GM21360 (cell line): ENCODE data around the gene RHOBTB1.
"Not testable (repeated sequence)": the region's sequence is repeated elsewhere in the genome, so short reads cannot be mapped to it uniquely, and the experiment has no call there.

Experiments
- ATAC-seq: cut with Tn5 transposase; IDR thresholded peaks from one replicate; pipeline ENCODE4 v1.9.1; 2021; ENCODE audit warnings: mild to moderate bottlenecking, moderate library complexity; ENCODE audit not compliant: unreplicated experiment

RHOBTB1 gene

DNA sequence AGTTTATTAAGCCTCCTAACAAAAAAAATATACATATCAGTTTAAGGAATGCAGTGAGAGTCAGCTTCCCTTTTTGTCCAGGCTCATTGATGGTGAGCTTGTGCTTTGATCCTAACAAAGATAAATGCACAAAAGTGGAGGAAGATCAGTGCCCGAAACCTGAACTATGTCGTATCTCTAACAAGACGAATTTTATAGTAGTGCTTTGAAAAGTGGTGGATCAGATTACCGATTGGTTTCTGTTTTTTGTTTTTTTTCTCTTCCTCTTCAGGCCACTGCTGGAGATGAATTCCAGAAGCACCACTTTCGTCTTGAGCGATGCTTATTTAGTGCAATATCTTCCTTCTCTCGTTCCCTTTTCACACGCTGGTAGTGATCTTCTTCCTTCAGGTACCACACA lies 72.8 kb downstream of the RHOBTB1 start:
- ATAC-seq, result no peak

DNA sequence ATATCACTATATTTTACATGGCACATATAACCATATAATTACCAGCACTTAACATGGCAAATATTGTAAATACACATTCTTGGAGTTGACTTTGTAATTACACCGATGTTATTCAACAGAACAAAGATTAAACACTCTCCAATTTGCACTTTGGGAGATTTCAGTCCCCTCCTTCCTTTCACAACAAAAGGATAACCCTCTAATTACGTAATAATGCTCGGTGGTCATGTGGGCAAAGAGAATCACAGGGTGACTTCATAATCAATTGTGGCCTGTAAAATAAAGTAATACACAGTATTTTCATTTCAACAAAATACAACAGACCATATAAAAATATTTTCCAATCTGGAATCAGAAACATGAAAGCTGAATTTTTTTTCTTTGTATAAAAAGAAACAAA lies 73.2 kb downstream of the RHOBTB1 start:
- no peak for ATAC-seq

DNA sequence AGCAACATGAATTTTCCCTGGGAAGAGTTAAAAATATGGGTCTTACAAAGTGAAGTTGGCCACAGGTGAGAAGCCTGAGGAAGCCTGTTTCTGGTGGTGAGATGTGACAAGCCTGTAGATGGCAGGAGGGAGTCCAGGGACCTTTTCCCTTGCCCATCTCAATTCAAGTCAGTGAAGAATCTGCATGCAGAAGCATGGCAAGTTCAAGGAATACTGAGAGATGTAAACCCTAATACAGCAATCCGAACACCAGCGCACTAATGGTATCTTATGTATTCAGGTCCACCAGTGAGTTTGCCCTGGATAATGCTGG lies 73.6 kb downstream of the RHOBTB1 start:
- no peak for ATAC-seq

DNA sequence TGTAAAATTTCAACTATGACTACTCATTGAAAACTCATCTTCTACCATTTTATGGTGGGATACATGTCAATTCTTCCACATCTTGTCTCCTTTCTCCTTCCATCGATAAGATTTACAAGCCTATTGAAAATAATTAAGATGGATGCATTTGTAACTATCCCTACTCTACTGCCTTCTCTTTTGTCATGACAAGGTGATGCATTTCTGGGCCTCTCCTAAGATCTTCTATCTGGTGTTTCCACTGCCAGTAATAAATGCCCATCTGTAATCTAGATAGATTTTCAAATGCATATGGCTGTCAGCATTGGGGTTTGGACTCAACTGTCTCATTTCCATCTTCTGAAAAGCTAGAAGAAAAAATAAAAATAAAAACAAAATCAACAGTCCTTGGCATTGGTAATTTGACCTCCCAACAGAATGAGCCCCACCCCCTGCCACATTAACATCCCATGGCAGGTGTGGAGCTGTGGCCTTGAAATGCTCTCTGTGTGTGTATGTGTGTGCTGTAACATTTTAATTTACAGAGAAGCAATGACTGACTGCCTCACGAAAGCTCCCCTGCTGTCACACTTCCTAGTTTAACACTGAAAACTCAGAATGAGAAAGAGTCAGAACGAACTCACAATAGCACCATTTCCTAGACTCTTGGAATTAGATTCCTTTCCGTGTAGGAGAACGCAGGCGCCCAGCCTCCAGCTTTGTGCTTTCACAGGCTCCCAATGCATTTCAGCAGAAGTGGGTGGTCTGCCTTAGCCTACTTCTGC lies 74.2 kb downstream of the RHOBTB1 start:
- ATAC-seq, result no peak

DNA sequence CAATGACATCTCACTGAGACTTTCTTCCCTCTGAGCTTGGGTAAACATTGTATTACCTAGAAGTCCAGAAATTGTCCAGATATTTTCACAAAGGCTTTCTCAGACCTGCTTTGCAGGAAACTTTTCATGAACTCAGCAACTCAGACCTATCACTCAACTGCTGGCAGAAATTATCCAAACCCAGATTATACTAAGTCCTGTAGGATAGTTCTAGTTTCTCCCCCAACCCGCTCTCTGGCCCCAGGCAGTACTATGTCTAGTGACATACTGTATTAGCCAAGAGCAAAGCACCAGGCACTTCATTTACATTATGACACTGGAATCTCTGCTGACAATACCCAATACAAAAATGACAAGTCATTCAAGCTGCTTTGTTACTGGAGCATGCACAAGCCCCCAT lies 75.0 kb downstream of the RHOBTB1 start:
- no peak for ATAC-seq

DNA sequence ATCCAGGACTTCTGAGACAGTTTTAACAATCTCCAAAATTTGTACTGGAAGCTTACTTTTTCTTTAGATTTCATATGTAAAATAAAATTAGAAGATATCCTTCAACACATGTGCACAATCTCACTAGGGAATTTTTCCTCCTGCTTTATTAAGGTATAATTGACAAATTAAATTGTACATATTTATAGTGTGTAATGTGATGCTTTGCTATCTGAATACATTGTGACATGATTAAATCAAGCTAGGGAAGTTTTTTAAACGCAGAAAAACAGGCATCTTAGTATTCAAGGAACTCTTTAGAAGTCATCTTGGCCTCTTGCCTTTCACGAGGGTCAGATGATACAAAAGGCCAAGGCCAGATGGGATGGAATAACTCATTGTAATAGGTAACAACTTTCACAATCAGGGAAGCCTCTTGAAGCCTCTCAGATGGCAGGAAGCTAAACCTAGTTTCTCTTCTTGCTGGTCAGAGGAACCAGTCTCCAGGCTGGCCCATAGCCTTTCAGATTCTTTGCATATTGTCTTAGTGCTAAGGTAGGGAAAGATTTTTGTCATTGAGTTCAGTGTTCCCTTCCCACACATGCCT lies 78.7 kb downstream of the RHOBTB1 start:
- ATAC-seq, result no peak

DNA sequence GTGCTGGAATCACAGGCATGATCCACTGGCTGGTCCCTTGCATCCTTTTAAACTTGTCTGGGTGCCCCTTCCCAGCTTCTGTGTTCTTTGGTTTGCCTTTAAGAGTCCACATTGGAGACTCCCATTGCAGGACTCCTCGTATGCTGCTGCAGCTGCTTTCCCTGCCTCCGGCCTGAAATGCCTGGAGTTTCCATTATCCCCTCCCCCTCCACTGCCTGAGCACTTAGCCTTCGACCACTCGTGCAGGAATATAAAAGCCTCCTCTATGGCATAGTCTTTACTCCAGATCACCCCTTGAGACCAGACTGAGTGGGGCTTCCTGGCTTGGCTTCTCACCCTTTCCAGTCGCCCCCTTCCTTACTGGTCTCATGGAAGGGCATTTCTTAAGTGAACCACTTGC lies 80.2 kb downstream of the RHOBTB1 start:
- ATAC-seq, result no peak

DNA sequence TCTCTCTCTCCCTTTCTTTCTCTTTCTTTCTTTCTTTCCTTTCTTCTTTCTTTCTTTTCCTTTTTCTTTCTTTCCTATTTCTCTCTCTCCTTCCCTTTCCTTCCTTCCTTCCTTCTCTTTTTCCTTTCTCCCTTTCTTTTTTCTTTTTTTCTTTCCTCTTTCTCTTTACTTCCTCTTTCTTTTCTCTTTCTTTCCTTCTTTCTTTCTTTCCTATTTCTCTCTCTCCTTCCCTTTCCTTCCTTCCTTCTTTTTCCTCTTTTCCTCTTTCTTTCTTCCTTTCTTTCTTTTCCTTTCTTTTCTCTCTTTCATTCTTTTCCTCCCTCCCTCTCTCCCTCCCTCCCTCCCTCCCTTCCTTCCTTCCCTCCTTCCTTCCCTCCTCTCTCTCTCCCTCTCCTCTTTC lies 81.5 kb downstream of the RHOBTB1 start:
- no peak for ATAC-seq

DNA sequence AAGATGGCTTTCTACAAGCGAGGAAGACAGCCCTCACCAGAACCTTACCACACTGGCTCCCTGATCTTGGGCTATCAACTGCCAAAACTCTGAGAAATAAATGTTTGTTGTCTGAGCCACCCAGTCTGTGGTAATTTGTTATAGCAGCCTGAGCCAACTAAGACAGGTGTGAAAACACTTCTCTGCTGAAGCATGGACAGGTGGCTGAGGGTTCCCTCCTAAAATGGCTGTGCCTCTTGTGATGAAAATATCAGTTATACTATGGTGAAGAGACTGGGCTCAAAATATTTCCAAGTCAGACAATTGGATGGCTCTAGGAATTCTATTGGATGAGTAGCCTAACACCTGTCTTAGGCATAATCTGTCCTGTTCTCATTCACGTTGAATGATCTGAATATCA lies 87.6 kb downstream of the RHOBTB1 start:
- ATAC-seq, result no peak

DNA sequence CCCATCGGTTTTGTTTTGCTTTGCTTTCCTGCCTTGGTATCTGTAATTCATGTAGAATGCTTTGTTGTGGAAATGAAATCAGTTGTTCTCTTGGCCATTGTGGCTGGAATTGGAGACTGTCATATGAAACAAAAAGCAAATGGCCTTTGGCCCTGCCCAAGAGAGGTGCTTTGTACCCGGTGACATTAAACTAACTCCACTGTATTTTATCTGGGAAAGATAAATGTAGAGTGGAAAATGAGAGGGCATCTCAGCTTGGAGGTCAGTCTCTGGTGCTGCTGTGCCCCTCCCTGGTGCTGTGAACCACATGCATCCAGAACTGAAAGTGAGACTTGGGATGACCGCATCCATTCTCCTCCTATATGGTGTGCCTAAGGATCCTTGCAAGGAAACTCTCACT lies 90.3 kb downstream of the RHOBTB1 start:
- ATAC-seq, result no peak

DNA sequence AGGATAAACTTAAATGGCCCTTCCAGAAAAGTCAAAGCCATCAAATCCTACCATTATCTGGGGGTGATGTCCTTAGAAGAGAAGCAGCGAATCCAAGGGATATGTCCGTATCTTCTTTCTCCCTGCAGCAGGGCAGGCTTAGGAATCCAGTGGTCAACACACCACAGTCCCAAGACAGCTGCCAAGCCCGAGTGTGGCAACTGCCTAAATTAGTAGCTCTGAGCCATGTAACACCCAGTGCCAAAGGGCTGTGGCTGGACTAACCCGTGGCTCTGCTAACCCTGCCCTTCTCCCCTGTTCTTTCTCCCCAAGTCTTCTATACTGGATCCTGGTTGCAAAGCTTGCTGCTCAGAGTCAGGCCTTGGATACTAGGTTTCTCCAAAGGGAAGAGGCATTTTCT lies 90.9 kb downstream of the RHOBTB1 start:
- ATAC-seq, result no peak

DNA sequence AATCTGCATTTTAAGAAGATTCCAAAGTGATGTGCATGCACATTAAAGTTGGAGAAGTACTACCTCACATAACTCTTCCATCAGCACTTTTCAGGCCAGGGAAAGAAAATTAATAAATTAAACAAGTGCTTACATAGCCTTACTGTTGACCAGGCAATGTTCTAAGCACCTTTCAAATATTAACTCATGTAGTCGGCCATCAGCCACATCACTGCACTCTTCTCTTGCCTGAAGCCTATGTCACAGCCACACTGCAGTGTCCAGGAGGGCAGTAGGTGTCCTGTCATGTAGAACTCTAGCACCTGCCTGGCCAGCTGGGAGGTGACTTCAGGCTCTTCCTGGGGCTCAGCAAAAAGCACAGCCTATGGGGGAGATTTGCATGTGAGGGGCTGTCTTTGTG lies 94.2 kb downstream of the RHOBTB1 start:
- ATAC-seq, result no peak

DNA sequence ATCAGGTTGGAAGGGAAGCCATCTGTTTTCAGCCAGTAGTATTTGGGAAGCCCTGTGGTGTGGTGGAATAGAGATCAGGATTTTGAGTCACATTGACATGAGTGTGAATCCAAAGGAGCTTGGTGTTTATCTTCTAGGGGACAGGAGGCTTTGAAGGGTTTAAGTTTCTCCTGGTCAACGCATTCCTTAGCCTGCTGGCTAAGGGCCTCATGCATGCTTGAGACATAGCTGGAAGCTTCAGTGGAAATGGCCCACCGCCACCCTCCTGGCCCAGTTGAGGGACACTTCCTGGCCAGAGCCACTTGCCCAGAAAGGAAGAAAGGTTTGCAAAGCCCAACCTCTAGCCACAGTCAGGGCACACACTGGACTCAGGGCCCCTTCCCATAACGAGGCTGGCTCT lies 94.8 kb downstream of the RHOBTB1 start:
- ATAC-seq, result no peak

DNA sequence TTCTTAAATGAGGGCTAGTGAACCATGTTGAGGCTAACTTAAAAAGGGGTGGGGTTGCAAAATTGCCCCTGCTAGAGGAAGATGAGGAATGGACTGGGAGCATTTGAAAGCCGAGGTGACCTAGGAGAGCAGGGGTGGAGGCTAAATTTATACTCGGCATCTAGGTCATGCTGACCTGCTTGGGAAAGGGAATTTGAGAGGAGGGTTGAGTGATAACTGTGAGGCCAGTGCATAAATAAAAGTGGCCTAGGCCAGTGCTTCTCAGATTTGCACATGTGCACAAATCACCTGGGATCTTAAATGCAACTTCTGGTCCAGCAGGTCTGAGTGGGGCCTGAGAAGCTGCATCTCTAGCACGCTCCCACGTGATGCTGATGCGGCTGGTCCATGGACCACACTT lies 95.3 kb downstream of the RHOBTB1 start:
- no peak for ATAC-seq

DNA sequence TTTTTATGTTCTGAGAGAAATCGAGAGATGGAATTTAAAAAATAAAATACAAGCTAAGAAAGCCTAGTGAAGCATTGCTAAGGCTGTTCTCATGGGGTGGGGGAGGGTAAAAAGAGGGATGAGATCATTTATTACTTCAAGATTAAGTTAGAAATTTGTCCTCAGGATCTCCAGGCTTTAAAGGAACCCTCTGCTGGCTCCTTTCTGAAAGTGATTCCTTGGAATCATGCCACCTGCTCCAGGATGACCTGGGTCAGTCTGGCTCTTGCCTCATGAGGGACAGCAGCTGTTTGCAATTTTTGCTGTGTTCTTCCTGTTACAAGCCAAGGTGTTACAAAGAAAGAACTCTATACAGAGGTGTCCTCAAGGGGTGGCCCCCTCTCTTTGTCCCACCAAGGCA lies 95.9 kb downstream of the RHOBTB1 start:
- ATAC-seq, result no peak

DNA sequence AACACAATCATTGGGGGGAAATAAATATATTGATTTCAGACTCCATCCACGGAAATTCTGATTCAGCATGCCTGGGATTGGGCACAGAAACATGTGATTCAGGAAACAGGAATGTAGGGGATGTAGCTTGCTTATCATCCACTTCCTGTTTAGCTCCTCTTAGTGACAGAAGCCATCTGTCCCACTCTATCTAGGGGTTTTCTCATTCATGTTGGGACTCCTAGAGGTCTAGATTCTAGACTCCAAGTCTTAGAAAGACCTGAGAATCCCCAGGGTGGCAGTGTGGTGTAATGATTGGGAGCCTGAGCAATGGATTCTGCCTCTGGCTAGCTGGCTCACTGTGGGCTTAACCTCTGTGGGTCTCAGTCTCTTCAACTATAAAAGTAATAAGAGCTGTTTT lies 97.8 kb downstream of the RHOBTB1 start:
- ATAC-seq, result no peak

DNA sequence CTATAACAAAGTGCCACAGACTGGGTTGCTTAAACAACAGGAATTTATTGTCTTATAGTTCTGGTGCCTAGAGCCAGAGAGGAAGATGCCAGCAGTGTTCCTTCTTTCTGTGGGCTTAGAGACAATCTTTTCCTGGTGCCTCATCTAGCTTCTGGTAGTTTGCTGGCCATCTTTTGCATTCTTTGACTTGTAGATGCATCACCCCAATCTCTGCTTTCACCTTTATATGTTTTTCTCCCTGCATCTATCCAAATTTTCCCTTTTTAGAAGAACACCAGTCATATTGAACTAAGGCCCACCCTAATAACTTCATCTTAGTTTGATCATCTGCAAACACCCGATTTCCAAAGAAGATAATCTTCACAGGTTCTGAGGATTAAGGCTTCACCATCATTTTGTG lies 98.9 kb downstream of the RHOBTB1 start:
- no peak for ATAC-seq

DNA sequence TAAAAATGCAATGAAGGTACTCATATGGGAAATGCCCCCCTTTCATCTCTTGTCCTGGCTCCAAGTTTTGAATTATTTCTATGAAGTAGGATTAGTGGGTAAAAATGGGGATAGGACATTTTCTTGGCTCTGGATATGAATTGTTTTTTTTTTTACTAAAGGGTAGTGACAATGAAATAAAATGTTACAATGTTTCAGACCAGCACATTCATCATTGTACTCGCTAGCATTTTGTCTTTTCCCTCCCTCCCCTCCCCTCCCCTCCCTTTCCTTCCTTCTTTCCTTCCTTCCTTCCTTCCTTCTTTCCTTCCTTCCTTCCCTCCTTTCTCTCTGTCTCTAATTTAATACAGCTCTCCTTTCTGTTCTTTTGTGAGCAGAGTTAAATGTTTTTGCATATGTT lies 101.3 kb downstream of the RHOBTB1 start:
- ATAC-seq, result no peak

DNA sequence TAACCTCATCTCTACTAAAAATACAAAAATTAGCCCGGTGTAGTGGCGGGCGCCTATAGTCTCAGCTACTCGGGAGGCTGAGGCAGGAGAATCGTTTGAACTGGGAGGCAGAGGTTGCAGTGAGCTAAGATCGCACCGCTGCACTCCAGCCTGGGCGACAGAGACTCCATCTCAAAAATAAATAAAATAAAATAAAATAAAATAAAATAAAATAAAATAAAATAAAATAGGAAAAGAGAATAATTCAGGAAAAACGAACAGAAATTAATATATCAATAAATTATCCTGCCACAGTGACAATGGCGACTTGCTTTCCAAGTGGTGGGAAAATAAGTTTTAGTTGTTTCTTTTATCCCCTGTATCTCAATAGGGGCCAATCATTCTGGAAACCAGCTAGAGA lies 102.8 kb downstream of the RHOBTB1 start:
- ATAC-seq, result not testable (repeated sequence)

DNA sequence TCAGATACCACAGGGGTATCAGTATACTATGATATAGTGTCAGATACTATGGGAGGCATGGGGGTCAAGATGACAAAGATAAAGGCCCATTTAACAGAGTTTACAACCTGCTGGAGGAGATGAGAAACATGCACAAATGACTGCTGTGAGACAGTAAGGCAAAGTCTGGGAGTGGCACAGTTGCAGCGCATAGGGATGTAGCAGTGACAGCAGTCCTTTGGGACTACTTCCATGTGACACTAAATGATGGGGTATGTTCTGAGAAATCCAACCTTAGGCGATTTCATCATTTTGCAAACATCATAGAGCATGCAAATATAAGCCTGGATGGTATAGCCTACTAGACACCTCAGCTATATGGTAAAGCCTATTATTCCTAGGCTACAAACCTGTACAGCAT lies 108.9 kb downstream of the RHOBTB1 start:
- no peak for ATAC-seq

DNA sequence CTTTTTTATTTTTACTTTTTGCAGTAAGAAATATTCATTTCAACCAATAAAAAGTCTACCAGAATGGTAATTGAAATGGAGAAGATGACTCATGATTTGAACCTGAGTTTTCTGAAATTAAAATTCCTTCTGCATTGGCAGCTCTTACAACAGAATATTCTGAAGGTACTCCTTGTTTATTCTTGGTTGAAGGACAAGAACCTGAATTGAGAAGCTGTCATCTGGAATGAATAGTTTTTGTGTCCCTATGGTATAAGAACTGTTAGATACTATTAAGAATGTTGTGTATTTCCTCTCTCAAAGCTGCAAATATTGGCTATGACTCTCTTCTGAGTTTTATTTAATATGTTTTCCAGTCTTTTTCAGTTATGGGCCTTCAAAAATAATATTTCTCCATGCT lies 109.6 kb downstream of the RHOBTB1 start:
- no peak for ATAC-seq

DNA sequence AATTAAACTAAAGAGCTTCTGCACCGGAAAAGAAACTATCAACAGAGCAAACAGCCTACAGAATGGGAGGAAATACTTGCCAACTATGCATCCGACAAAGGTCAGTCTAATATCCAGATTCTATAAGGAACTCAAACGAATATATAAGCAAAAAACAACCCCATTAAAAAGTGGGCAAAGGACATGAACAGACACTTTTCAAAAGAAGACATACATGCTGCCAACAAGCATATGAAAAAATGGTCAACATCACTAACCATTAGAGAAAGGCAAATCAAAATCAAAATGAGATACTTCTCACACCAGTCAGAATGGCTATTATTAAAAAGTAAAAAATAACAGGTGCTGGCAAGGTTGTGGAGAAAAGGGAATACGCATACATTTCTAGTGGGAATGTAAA lies 111.8 kb downstream of the RHOBTB1 start:
- not testable (repeated sequence) for ATAC-seq

DNA sequence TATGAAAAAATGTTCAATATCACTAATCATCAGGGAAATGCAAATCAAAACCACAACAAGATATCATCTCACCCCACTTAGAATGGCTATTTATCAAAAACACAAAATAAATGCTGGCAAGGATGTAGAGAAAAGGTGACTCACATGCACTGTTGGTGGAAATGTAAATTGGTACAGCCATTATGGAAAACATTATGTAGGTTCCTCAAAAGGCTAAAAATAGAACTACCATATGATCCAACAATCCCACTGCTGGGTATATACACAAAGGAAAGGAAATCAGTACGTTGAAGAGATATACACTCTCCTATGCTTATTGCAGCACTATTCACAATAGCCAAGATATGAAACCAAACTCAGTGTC lies 115.5 kb downstream of the RHOBTB1 start:
- ATAC-seq, result no peak
